Right ventricle myocardium inferior (tissue), 1 donor: ENCODE measurements around the gene MT3. TPM values are rescaled to one million over a fixed set of nuclear protein-coding genes. Genes with fewer than 3 reads are reported as not detected.
"Not testable (repeated sequence)": the region's sequence is repeated elsewhere in the genome, so short reads cannot be mapped to it uniquely, and the experiment has no call there.

Source experiments
- ATAC-seq: fragments of 200-7000 bp; cut with Tn5 transposase; one replicate; pipeline ENCODE4 v1.9.1; 2020; ENCODE audit warnings: mild to moderate bottlenecking, moderate library complexity
- DNase-seq: peaks from one replicate; pipeline ENCODE4 v3.0.0; 2021; ENCODE audit errors: missing footprints
- intact Hi-C: fragments of 100-400 bp; cut with DNase I; formaldehyde crosslinking; loops from one replicate; pipeline ENCODE4 v1.11.0; 2022
- total RNA-seq: library from RNA; stranded (reverse); fragmentation: NEBNext Ultra II Directional; extraction: Animal tissue kit (Norgen Biotek cat#: 25700); gene quantifications from one replicate; pipeline ENCODE4 v1.2.1, GENCODE V29; 2021
- donor health status: DM: no; HTN: yes; CAD: no; lungs with severe emphysema.

Gene MT3
- total RNA-seq, 1 donor from 2014 or later: 5.9 TPM

GRCh38 chr16:56607109-56607618 is 17.8 kb downstream of the MT3 start:
- ATAC-seq (peak; percentile 8), DNase-seq (peak; percentile 85)
- intact Hi-C loops: loop anchor here (2.0 kb wide), 2 partner anchors 26 to 76 kb away; partner anchors contain the start of genes MT1M and MT1X

- intact Hi-C loops: loop anchor here (1.0 to 2.0 kb wide), 4 partner anchors 10 to 75 kb away; partner anchors contain the start of genes MT1M and MT1X
- ATAC-seq (no peak), DNase-seq (no peak)
Observed at GRCh38 chr16:56607675-56608042, 18.3 kb downstream of the MT3 start.

GRCh38 chr16:56608043-56608875 is 18.9 kb downstream of the MT3 start, which contains the start of gene MT2A:
Gene MT2A, plus strand, starts transcription at chr16:56608584. Its CDS starts 72 bp downstream, at chr16:56608656.
- peak; percentile 99 for DNase-seq
- peak; percentile 85 for ATAC-seq
- intact Hi-C loops: loop anchor here (1.0 kb wide), 2 partner anchors 9 to 18 kb away; no protein-coding TSS in a partner anchor

- DNase-seq: no peak
- intact Hi-C loops: loop anchor here (1.0 kb wide), 2 partner anchors 8 to 17 kb away; no protein-coding TSS in a partner anchor
- ATAC-seq: no peak
Observed at GRCh38 chr16:56608876-56609462, 19.6 kb downstream of the MT3 start.

- ATAC-seq: no peak
- intact Hi-C loops: no loop called here
- peak; percentile 76 for DNase-seq
Observed at GRCh38 chr16:56609463-56609921, 20.2 kb downstream of the MT3 start.

- intact Hi-C loops: no loop called here
- DNase-seq (no peak), ATAC-seq (no peak)
Observed at GRCh38 chr16:56610017-56610608, 20.8 kb downstream of the MT3 start.

- ATAC-seq (no peak), DNase-seq (no peak)
- intact Hi-C loops: loop anchor here (1.0 kb wide), 1 partner anchor 15 kb away; the partner anchor contains the start of gene MT1E
Observed at GRCh38 chr16:56610609-56611111, 21.3 kb downstream of the MT3 start.

- DNase-seq: no peak
- peak; percentile 77 for ATAC-seq
- intact Hi-C loops: loop anchor here (1.0 kb wide), 1 partner anchor 14 kb away; the partner anchor contains the start of gene MT1E
Observed at GRCh38 chr16:56611281-56611833, 22.0 kb downstream of the MT3 start.

GRCh38 chr16:56613706-56614105 is 24.4 kb downstream of the MT3 start:
- intact Hi-C loops: no loop called here
- no peak for DNase-seq
- no peak for ATAC-seq

GRCh38 chr16:56614549-56614991 is 25.2 kb downstream of the MT3 start:
- no peak for ATAC-seq
- intact Hi-C loops: no loop called here
- DNase-seq: no peak

- ATAC-seq (no peak), DNase-seq (no peak)
- intact Hi-C loops: no loop called here
Observed at GRCh38 chr16:56615353-56615752, 26.0 kb downstream of the MT3 start.

- intact Hi-C loops: loop anchor here (1.0 kb wide), 1 partner anchor 8 kb away; the partner anchor contains the start of gene MT2A
- DNase-seq: no peak
- ATAC-seq: peak; percentile 11
Observed at GRCh38 chr16:56616608-56617211, 27.4 kb downstream of the MT3 start.

- peak; percentile 94 for ATAC-seq
- intact Hi-C loops: loop anchor here (1.0 kb wide), 1 partner anchor 9 kb away; the partner anchor contains the start of gene MT2A
Observed at GRCh38 chr16:56617212-56618085, 28.1 kb downstream of the MT3 start.

GRCh38 chr16:56618138-56618537 is 28.8 kb downstream of the MT3 start:
- no peak for DNase-seq
- intact Hi-C loops: no loop called here
- ATAC-seq: no peak

More at GRCh38 chr16:56617212-56618085, 28.1 kb downstream of the MT3 start:
- DNase-seq: peak; percentile 90

- DNase-seq (no peak), ATAC-seq (no peak)
- intact Hi-C loops: no loop called here
Observed at GRCh38 chr16:56620339-56620897, 31.1 kb downstream of the MT3 start.

- DNase-seq, intact Hi-C loops: not testable (repeated sequence)
Observed at GRCh38 chr16:56621665-56622445, 32.5 kb downstream of the MT3 start.

More at GRCh38 chr16:56621665-56622445, 32.5 kb downstream of the MT3 start:
- ATAC-seq: not testable (repeated sequence)
